BJ (cell line): ENCODE data around the gene NFIA. TPM values are rescaled to one million over a fixed set of nuclear protein-coding genes. Genes with fewer than 3 reads are reported as not detected.

Experiments used
- CTCF ChIA-PET: fragments of 350-600 bp; formaldehyde crosslinking; extraction: SDS; loops from one replicate; lab custom pipeline; 2021; ENCODE audit warnings: antibody characterized with exemption, inconsistent platforms; lab: Yijun Ruan, JAX
- POLR2A ChIA-PET: fragments of 300-600 bp; sonication (Branson Sonifier 250); formaldehyde crosslinking; extraction: SDS; loops from one replicate; lab custom pipeline; 2021; ENCODE audit warnings: antibody characterized with exemption; lab: Charles Lee
- DNase-seq: peaks from one replicate; pipeline ENCODE4 v3.0.0-alpha.2; 2011; ENCODE audit warnings: low read depth
- H3K27me3 ChIP-seq: 2 replicates; pipeline ENCODE4 v1.6.0; 2011; ENCODE audit warnings: low read length; ENCODE audit not compliant: control insufficient read depth, insufficient read depth
- H3K36me3 ChIP-seq: 2 replicates; pipeline ENCODE4 v1.5.1; 2011; ENCODE audit warnings: low read length; ENCODE audit not compliant: control insufficient read depth, insufficient read depth
- H3K4me3 ChIP-seq: 2 replicates; pipeline ENCODE4 v1.5.1; 2011; ENCODE audit warnings: low read depth, mild to moderate bottlenecking, control low read depth, low read length
- CTCF ChIP-seq: IDR thresholded peaks from 2 replicates; pipeline ENCODE4 v1.5.1; 2011; ENCODE audit warnings: low read depth, mild to moderate bottlenecking, control low read depth, inconsistent platforms, low read length, moderate library complexity; ENCODE audit not compliant: insufficient read depth
- polyA plus RNA-seq: library from polyadenylated mRNA; depleted of rRNA; stranded (reverse); fragments of >200 nt; gene quantifications from 2 replicates; pipeline ENCODE4 v1.2.3, GENCODE V29; 2011

NFIA gene
- polyA plus RNA-seq, 1 experiment, result 4.5 TPM

GRCh38 chr1:61224609-61225008, 142.2 kb downstream of the NFIA start:
- no peak for DNase-seq
- CTCF ChIA-PET, result interaction anchor here (0.7 kb wide), 1 partner anchor 42 kb away, joined by 3 read pairs; no protein-coding TSS in a partner anchor
- Histone ChIP-seq H3K27me3 (no peaks in the 10 kb centered on the region), H3K36me3 (no peaks in the 10 kb centered on the region), H3K4me3 (no peak overlapping the region)
- TF ChIP-seq CTCF, result no peak
- POLR2A ChIA-PET, result interaction anchor here (0.7 kb wide), 1 partner anchor 615 kb away, joined by 8 read pairs; no protein-coding TSS in a partner anchor

DNA sequence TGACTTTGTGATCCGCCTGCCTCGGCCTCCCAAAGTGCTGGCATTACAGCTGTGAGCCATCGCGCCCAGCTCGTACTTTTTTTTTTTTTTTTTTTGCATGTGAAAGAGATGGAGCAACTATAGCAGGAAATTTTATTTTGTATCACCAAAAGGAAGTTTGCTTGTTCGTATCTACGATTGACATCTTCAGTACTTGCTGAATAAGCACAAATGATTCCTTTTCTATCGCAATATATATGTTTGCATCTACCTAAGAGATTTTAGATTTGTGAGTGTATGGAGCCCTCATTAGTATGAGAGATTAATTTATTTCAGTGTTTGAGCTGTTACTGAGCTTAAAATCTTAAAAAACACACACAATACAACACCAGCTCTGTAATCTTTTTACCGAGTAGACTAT, 143.1 kb downstream of the NFIA start:
- no peak for DNase-seq
- no peak overlapping the region for H3K4me3 ChIP-seq
- CTCF ChIA-PET, result no interaction called here
- no peaks in the 10 kb centered on the region for H3K27me3 ChIP-seq
- POLR2A ChIA-PET, result no interaction called here
- TF ChIP-seq CTCF, result no peak
- H3K36me3 ChIP-seq, result no peaks in the 10 kb centered on the region

DNA sequence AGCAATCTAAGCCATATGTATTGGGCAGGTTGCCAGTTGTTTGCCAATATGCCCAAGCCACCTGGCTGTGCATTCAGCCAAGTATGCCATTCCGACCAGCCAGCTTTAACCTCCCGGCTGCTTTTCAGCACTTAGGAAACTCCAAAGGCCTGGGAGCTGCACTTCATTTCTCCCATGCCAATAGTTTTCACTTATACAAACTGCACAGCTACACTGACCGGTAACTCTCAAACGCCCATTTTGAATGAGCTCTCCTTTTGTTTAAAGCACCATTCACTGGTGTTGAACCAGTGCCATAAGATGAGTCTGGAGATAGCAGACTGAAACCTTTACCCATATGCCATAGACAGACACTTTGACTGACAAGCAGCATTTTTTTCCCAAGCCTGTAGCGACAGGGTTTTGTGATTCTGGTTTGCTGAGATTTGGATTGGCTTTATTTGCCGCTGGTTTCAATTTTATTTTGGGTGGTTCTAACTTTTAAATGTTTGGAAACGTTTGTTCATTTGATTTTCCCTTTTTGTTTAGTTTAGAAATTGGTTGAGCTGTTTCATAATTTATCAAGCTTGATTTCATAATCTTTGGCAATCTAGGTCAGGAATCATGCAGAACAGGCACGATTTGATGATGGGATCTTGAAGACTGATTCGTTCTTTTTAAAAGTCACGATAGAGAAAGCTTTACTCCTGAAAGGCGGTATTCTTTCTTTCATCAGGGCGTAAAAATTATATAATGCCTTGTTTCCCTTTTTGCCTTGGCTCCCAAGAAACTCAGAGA, 144.6 kb downstream of the NFIA start:
- no peaks in the 10 kb centered on the region for H3K27me3 ChIP-seq
- POLR2A ChIA-PET, result no interaction called here
- H3K4me3 ChIP-seq, result no peak overlapping the region
- no peak for TF ChIP-seq CTCF
- no peak for DNase-seq
- no peaks in the 10 kb centered on the region for H3K36me3 ChIP-seq
- CTCF ChIA-PET, result interaction anchor here (0.6 kb wide), 2 partner anchors 20 to 964 kb away, joined by 3 to 4 read pairs; no protein-coding TSS in a partner anchor

DNA sequence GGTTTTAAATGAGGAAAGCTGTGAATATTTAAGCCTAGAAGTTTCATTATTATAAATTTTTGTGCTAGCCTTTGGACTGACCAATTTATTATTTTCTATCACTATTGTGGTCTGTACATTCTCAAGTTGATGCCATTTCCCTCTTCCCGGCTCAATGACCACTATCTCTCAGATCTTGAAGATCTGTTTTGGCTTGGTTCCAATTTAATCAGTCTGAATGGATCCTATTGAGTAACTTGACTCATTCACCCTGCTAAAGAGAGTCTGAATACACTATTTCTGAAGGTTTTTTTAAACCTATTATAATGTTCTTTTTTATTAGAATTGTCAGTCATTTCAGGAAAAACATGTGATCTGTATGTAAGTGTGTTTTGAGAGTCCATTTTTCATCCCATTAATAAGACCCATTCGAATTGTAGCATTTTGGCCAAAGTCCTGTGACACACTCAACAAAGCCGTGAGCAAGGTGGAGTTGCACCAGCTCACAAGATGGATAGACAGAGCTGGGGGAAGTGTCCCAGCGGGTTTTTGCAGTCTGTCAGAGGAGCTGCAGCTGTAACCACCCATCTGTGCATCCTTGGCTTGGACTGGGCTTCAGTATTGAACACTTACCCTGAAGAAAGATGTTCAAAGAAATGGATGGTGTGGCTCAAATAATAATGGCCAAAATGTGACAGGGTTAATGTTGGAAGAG, 145.6 kb downstream of the NFIA start:
- DNase-seq, result no peak
- H3K4me3 ChIP-seq, result no peak overlapping the region
- no peak for TF ChIP-seq CTCF
- H3K27me3 ChIP-seq, result no peaks in the 10 kb centered on the region
- ChIA-PET CTCF (no interaction called here), POLR2A (no interaction called here)
- H3K36me3 ChIP-seq, result no peaks in the 10 kb centered on the region

- CTCF ChIA-PET, result interaction anchor here (1.0 kb wide), 1 partner anchor 18 kb away, joined by 3 read pairs; no protein-coding TSS in a partner anchor
- Histone ChIP-seq H3K4me3 (no peak overlapping the region), H3K27me3 (no peaks in the 10 kb centered on the region), H3K36me3 (no peaks in the 10 kb centered on the region)
- DNase-seq, result no peak
- TF ChIP-seq CTCF, result no peak
- POLR2A ChIA-PET, result no interaction called here
Observed at GRCh38 chr1:61230523-61230922, 148.2 kb downstream of the NFIA start.
